ENCODE results near the gene PPCS. TPM values are rescaled to one million over a fixed set of nuclear protein-coding genes. Genes with fewer than 3 reads are reported as not detected.
"Not testable (repeated sequence)": the region's sequence is repeated elsewhere in the genome, so short reads cannot be mapped to it uniquely, and the experiment has no call there.

PPCS gene
- total and polyA plus RNA-seq, 9 of the 15 experiments (the other 6 are each of a cell fraction or from before 2014, with no cell fraction given), result 7.9 to 34.6 (median 14.8) TPM

GRCh38 chr1:42490237-42490636 lies 33.9 kb downstream of the PPCS start:
- WGBS (ENCODE audit: insufficient coverage, low coverage, missing lambda C conversion rate), result 0% methylated on average over 3 of the region's 3 CpGs
- Histone ChIP-seq H3K4me1 (replicated peaks in 1 of 2; ENCODE audit: control insufficient read depth in 2 of 2, insufficient read depth in 2 of 2, low read length in 2 of 2) (no peaks in the 10 kb centered on the region), H3K27me3 (ENCODE audit: control insufficient read depth in 2 of 2, insufficient read depth in 2 of 2, low read length in 2 of 2) (no peaks in the 10 kb centered on the region; a peak in 2 of 5 replicates), H2AFZ (ENCODE audit: low read depth, low read length) (no peak overlapping the region), H3K79me2 (ENCODE audit: control insufficient read depth, insufficient read depth, low read length) (no peaks in the 10 kb centered on the region), H3K9me1 (ENCODE audit: control insufficient read depth, insufficient read depth, low read length) (no peaks in the 10 kb centered on the region), H3K4me2 (ENCODE audit: insufficient read depth, low read length) (no peak overlapping the region), H3K27ac (ENCODE audit: extremely low read depth, low read depth, low read length) (no peak overlapping the region), H3K4me3 (no peak overlapping the region), H3K9me3 (replicated peaks; ENCODE audit: control insufficient read depth, insufficient read depth, low read depth, low read length) (no peaks in the 10 kb centered on the region), H3K9ac (ENCODE audit: insufficient read depth in 1 of 2, low read depth in 2 of 2, low read length in 2 of 2) (no peak overlapping the region), H3K36me3 (ENCODE audit: control insufficient read depth, insufficient read depth, low read length) (no peaks in the 10 kb centered on the region), H4K20me1 (replicated peaks; ENCODE audit: control insufficient read depth, insufficient read depth, low read length) (no peaks in the 10 kb centered on the region)
- in situ Hi-C loops (cut with MboI) (no loop called here), intact Hi-C loops (cut with micrococcal nuclease) (no loop called here)
- POLR2A ChIA-PET, result no interaction called here
- FAIRE-seq, result no peak
- no peak for TF ChIP-seq TGIF2 (CRISPR knock-in tag; IDR thresholded peaks at IDR 0.05)
- no peak for TF ChIP-seq ETV6 (IDR thresholded peaks at IDR 0.05; ENCODE audit: borderline replicate concordance in 1 of 2, low read depth in 2 of 2, low read length in 1 of 2)
- no peak for TF ChIP-seq ETV6 (CRISPR knock-in tag; IDR thresholded peaks at IDR 0.05; ENCODE audit: borderline replicate concordance)
- TF ChIP-seq ZBTB1 (CRISPR knock-in tag; IDR thresholded peaks at IDR 0.05; ENCODE audit: borderline replicate concordance, low read depth), result no peak
- TF ChIP-seq, protein P1, sequence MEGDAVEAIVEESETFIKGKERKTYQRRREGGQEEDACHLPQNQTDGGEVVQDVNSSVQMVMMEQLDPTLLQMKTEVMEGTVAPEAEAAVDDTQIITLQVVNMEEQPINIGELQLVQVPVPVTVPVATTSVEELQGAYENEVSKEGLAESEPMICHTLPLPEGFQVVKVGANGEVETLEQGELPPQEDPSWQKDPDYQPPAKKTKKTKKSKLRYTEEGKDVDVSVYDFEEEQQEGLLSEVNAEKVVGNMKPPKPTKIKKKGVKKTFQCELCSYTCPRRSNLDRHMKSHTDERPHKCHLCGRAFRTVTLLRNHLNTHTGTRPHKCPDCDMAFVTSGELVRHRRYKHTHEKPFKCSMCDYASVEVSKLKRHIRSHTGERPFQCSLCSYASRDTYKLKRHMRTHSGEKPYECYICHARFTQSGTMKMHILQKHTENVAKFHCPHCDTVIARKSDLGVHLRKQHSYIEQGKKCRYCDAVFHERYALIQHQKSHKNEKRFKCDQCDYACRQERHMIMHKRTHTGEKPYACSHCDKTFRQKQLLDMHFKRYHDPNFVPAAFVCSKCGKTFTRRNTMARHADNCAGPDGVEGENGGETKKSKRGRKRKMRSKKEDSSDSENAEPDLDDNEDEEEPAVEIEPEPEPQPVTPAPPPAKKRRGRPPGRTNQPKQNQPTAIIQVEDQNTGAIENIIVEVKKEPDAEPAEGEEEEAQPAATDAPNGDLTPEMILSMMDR (IDR thresholded peaks at IDR 0.05 in 2 of 3, conservative IDR thresholded peaks at IDR 0.05 in 1 of 3; ENCODE audit: insufficient read depth in 2 of 3, low read depth in 1 of 3, low read length in 3 of 3), result no peak
- no peak for TF ChIP-seq KDM4B (IDR thresholded peaks at IDR 0.05; ENCODE audit: borderline replicate concordance in 2 of 2, low read depth in 1 of 2)
- no peak for TF ChIP-seq IFI16 (CRISPR knock-in tag; IDR thresholded peaks at IDR 0.05)
- TF ChIP-seq CREBBP (IDR thresholded peaks at IDR 0.05; ENCODE audit: low read depth, low read length), result no peak
- CTCF ChIA-PET (ENCODE audit: low intra/inter-chr PET ratio), result no interaction called here
- BruUV-seq (replicated peaks), result no TSS peak
- no peak for DNase-seq (ENCODE audit: extremely low read depth in 1 of 4, low spot score in 3 of 4)
- no peak for ATAC-seq

DNA sequence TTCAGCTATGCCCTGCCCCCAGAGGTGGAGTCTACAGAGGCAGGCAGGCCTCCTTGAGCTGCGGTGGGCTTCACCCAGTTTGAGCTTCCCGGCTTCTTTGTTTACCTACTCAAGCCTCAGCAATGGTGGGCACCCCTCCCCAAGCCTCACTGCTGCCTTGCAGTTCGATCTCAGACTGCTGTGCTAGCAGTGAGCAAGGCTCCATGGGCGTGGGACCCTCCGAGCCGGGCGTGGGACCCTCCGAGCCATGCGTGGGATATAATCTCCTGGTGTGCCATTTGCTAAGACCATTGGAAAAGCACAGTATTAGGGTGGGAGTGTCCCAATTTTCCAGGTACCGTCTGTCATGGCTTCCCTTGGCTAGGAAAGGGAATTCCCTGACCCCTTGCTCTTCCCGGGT lies 45.7 kb downstream of the PPCS start:
- H3K4me3 ChIP-seq; H3K27me3 ChIP-seq (ENCODE audit: control insufficient read depth in 2 of 2, insufficient read depth in 2 of 2, low read length in 2 of 2); in situ Hi-C loops (cut with MboI); H3K9me1 ChIP-seq (ENCODE audit: control insufficient read depth, insufficient read depth, low read length); H3K4me2 ChIP-seq (ENCODE audit: insufficient read depth, low read length); H3K4me1 ChIP-seq (replicated peaks in 1 of 2; ENCODE audit: control insufficient read depth in 2 of 2, insufficient read depth in 2 of 2, low read length in 2 of 2); CTCF ChIA-PET (ENCODE audit: low intra/inter-chr PET ratio); H3K9me3 ChIP-seq (replicated peaks; ENCODE audit: control insufficient read depth, insufficient read depth, low read depth, low read length); ATAC-seq; H3K36me3 ChIP-seq (ENCODE audit: control insufficient read depth, insufficient read depth, low read length); H2AFZ ChIP-seq (ENCODE audit: low read depth, low read length); POLR2A ChIA-PET; DNase-seq (ENCODE audit: extremely low read depth in 1 of 4, low spot score in 3 of 4); FAIRE-seq; intact Hi-C loops (cut with micrococcal nuclease); H3K79me2 ChIP-seq (ENCODE audit: control insufficient read depth, insufficient read depth, low read length); BruUV-seq (replicated peaks); H3K9ac ChIP-seq (ENCODE audit: insufficient read depth in 1 of 2, low read depth in 2 of 2, low read length in 2 of 2); H3K27ac ChIP-seq (ENCODE audit: extremely low read depth, low read depth, low read length); H4K20me1 ChIP-seq (replicated peaks; ENCODE audit: control insufficient read depth, insufficient read depth, low read length): not testable (repeated sequence)
- WGBS (ENCODE audit: insufficient coverage, low coverage, missing lambda C conversion rate), result under 1% methylated on average over 11 of the region's 11 CpGs

Data from K562 (cell line).